Endodermal cell (in vitro differentiated cells): ENCODE measurements around the gene MYO7B. TPM values are rescaled to one million over a fixed set of nuclear protein-coding genes. Genes with fewer than 3 reads are reported as not detected.

ENCODE experiments used
- DNase-seq: peaks from one replicate; pipeline ENCODE4 v3.0.0-alpha.2; 2017
- H3K27ac ChIP-seq: 2 replicates; pipeline ENCODE4 v1.5.1; 2013; ENCODE audit warnings: mild to moderate bottlenecking, low read depth, low read length, moderate library complexity
- H3K27me3 ChIP-seq: 2 replicates; pipeline ENCODE4 v1.6.1; 2013; ENCODE audit warnings: mild to moderate bottlenecking, low read length, moderate library complexity; ENCODE audit not compliant: insufficient read depth, control insufficient read depth, poor library complexity, severe bottlenecking
- H3K36me3 ChIP-seq: 2 replicates; pipeline ENCODE4 v1.7.0; 2013; ENCODE audit warnings: mild to moderate bottlenecking, low read length, moderate library complexity; ENCODE audit not compliant: control insufficient read depth, insufficient read depth
- H3K4me1 ChIP-seq: one replicate; pipeline ENCODE4 v1.7.0; 2013; ENCODE audit warnings: low read length; ENCODE audit not compliant: control insufficient read depth, insufficient read depth
- H3K4me3 ChIP-seq: 2 replicates; pipeline ENCODE4 v1.5.1; 2013; ENCODE audit warnings: mild to moderate bottlenecking, low read length, moderate library complexity
- H3K9ac ChIP-seq: 2 replicates; pipeline ENCODE4 v1.6.1; 2013; ENCODE audit warnings: mild to moderate bottlenecking, low read length, moderate library complexity; ENCODE audit not compliant: poor library complexity, severe bottlenecking; ENCODE audit errors: extremely low read depth
- H3K9me3 ChIP-seq: 2 replicates; pipeline ENCODE4 v1.6.1; 2013; ENCODE audit warnings: mild to moderate bottlenecking, low read length, moderate library complexity; ENCODE audit not compliant: control insufficient read depth
- H3K27ac Mint-ChIP-seq: 2 replicates; pipeline ENCODE4 v1.8.0; 2020; ENCODE audit warnings: mixed read lengths
- H3K27me3 Mint-ChIP-seq: 2 replicates; pipeline ENCODE4 v1.8.0; 2021; ENCODE audit warnings: mild to moderate bottlenecking, mixed read lengths; ENCODE audit not compliant: insufficient read depth
- H3K36me3 Mint-ChIP-seq: 2 replicates; pipeline ENCODE4 v1.8.0; 2020; ENCODE audit warnings: low read depth, mixed read lengths
- H3K4me1 Mint-ChIP-seq: 2 replicates; pipeline ENCODE4 v1.8.0; 2020; ENCODE audit warnings: mixed read lengths
- H3K4me3 Mint-ChIP-seq: 2 replicates; pipeline ENCODE4 v1.8.0; 2020; ENCODE audit warnings: mild to moderate bottlenecking, moderate library complexity, mixed read lengths
- H3K9me3 Mint-ChIP-seq: 2 replicates; pipeline ENCODE4 v1.8.0; 2020; ENCODE audit warnings: mild to moderate bottlenecking, mixed read lengths
- WGBS, 2 experiments: methylation state at CpG; one replicate each; pipeline versions ENCODE4 v1.1.5 to v1.1.7; 2013; ENCODE audit warnings: missing lambda C conversion rate in 2 of 2, mixed read lengths in 1 of 2; ENCODE audit not compliant: insufficient coverage in 1 of 2, insufficient read length in 1 of 2; 5-methylcytosine and 5-hydroxymethylcytosine counted together
- total RNA-seq, 2 donors: library from RNA; stranded (reverse); fragmentation: NEBNext Ultra II Directional in 1 of 2; extraction: Animal tissue kit (Norgen Biotek cat#: 25700) in 1 of 2; gene quantifications; 2 replicates in 1 of 2; 3 replicates in 1 of 2; pipeline ENCODE4 v1.2.1, GENCODE V29; 2021
- TF ChIP-seq, protein P1 (sequence below): fragments of 200-600 bp; sonication (generic); conservative IDR thresholded peaks from 2 replicates; pipeline ENCODE4 v1.5.0; 2021; ENCODE audit warnings: antibody characterized with exemption, mild to moderate bottlenecking

The MYO7B gene
- total RNA-seq, 2 donors from 2014 or later, result 0.11 TPM; not detected in 1

DNA sequence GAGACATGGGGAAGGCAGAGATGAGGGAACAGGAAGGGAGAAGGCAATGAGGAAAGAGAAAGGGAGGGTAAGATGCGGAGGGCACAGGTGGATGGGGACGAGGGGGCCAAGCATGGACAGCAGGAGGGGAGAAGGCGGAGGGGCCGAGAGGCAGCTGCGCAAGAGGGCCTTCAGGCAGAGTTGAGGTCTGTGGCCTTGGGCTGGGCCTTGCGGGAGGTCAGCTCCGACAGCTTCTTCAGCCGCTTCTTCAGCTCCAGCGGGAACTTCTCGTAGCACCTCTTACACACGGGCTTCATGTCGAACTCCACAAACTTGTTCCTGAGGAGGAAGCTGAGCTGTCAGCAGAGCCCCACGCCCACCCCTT, 103.6 kb downstream of the MYO7B start:
- Histone ChIP-seq H3K27me3 (no peaks in the 10 kb centered on the region), H3K36me3 (no peaks in the 10 kb centered on the region), H3K9ac (no peak overlapping the region), H3K4me3 (no peak overlapping the region), H3K27ac (peak overlapping the region; percentile 24), H3K4me1 (peaks cover 7% of the 10 kb centered on the region), H3K9me3 (no peaks in the 10 kb centered on the region)
- no peak for DNase-seq
- H3K27ac Mint-ChIP-seq, result no peak overlapping the region
- H3K36me3 Mint-ChIP-seq, result no peaks in the 10 kb centered on the region
- peaks cover 5% of the 10 kb centered on the region for H3K4me1 Mint-ChIP-seq
- 95 to 96% methylated on average over 11 to 13 of the region's 13 CpGs for WGBS, 2 experiments
- H3K4me3 Mint-ChIP-seq, result no peak overlapping the region
- no peaks in the 10 kb centered on the region for H3K9me3 Mint-ChIP-seq
- no peaks in the 10 kb centered on the region for H3K27me3 Mint-ChIP-seq
- TF ChIP-seq, protein P1, sequence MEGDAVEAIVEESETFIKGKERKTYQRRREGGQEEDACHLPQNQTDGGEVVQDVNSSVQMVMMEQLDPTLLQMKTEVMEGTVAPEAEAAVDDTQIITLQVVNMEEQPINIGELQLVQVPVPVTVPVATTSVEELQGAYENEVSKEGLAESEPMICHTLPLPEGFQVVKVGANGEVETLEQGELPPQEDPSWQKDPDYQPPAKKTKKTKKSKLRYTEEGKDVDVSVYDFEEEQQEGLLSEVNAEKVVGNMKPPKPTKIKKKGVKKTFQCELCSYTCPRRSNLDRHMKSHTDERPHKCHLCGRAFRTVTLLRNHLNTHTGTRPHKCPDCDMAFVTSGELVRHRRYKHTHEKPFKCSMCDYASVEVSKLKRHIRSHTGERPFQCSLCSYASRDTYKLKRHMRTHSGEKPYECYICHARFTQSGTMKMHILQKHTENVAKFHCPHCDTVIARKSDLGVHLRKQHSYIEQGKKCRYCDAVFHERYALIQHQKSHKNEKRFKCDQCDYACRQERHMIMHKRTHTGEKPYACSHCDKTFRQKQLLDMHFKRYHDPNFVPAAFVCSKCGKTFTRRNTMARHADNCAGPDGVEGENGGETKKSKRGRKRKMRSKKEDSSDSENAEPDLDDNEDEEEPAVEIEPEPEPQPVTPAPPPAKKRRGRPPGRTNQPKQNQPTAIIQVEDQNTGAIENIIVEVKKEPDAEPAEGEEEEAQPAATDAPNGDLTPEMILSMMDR, result no peak

- Histone ChIP-seq H3K36me3 (no peaks in the 10 kb centered on the region), H3K9ac (no peak overlapping the region)
- DNase-seq, result peak; percentile 87
These were observed 104.9 kb downstream of the MYO7B start for GRCh38 chr2:127640082-127641072.

GRCh38 chr2:127641133-127641532, 105.7 kb downstream of the MYO7B start:
- Histone ChIP-seq H3K27me3 (no peaks in the 10 kb centered on the region), H3K9ac (no peak overlapping the region), H3K27ac (no peak overlapping the region), H3K4me1 (peaks cover 7% of the 10 kb centered on the region), H3K36me3 (no peaks in the 10 kb centered on the region), H3K4me3 (no peak overlapping the region), H3K9me3 (no peaks in the 10 kb centered on the region)
- Mint-ChIP-seq H3K4me1 (peaks cover 5% of the 10 kb centered on the region), H3K27ac (no peak overlapping the region), H3K9me3 (no peaks in the 10 kb centered on the region), H3K27me3 (no peaks in the 10 kb centered on the region), H3K36me3 (no peaks in the 10 kb centered on the region), H3K4me3 (no peak overlapping the region)
- TF ChIP-seq, protein P1, result no peak
- 86 to 90% methylated on average over 3 to 6 of the region's 6 CpGs for WGBS, 2 experiments
- DNase-seq, result no peak

More at GRCh38 chr2:127640082-127641072, 104.9 kb downstream of the MYO7B start:
- no peak overlapping the region for H3K4me3 Mint-ChIP-seq
- H3K36me3 Mint-ChIP-seq, result no peaks in the 10 kb centered on the region
- Histone ChIP-seq H3K4me3 (no peak overlapping the region), H3K27ac (peak overlapping the region; percentile 68), H3K4me1 (peaks cover 7% of the 10 kb centered on the region), H3K9me3 (no peaks in the 10 kb centered on the region), H3K27me3 (no peaks in the 10 kb centered on the region)
- H3K9me3 Mint-ChIP-seq, result no peaks in the 10 kb centered on the region
- peaks cover 5% of the 10 kb centered on the region for H3K4me1 Mint-ChIP-seq
- no peaks in the 10 kb centered on the region for H3K27me3 Mint-ChIP-seq
- no peak overlapping the region for H3K27ac Mint-ChIP-seq
- 88 to 100% methylated on average over 4 to 25 of the region's 25 CpGs for WGBS, 2 experiments
- TF ChIP-seq, protein P1, result peak; percentile 81
